GOT3 (cell line): ENCODE data around the gene BTK.

ENCODE experiments used
- DNase-seq: peaks from one replicate; lab custom pipeline; 2025; ENCODE audit warnings: mixed read lengths; lab: John Stamatoyannopoulos, UW

BTK gene

DNA sequence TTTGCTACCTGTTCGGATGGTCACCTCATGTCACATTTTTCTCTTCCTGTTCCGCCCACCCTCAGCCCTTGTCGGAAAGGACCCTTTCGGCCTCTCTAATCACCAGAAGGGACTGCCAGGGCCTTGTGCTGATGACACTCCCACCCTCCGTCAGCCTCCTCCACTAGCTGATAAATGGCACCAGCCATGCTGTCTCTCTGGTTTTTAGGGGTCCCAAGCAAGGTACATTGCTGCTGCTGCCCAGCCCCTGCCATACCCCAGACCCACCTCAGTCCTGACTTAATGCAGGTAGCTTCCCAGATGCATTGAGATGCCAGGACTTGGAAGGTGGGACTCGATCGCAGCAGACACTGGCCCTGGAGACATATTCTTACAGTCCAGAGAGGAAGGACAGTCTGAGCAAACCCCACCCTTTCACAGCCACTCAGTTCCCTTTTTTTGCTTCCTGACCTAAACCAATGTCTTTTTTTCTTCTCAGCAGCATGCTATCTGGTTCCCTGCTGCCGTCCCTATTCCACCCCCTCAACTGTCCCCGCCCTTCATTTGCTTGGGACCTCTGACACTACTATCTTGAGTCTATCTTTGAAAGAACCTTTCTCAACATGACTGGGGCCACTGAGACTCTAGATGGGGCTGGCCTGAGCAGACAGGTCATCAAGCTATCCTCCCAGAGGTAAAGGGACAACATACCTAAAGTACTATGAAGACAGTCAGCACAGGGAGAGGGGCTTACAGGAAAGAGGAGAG, at the start of gene BTK:
Gene BTK (minus strand): TSS at position 397 of the 747 bp plus-strand sequence. CDS start 10,907 bp downstream, outside the sequence.
- DNase-seq = no peak

DNA sequence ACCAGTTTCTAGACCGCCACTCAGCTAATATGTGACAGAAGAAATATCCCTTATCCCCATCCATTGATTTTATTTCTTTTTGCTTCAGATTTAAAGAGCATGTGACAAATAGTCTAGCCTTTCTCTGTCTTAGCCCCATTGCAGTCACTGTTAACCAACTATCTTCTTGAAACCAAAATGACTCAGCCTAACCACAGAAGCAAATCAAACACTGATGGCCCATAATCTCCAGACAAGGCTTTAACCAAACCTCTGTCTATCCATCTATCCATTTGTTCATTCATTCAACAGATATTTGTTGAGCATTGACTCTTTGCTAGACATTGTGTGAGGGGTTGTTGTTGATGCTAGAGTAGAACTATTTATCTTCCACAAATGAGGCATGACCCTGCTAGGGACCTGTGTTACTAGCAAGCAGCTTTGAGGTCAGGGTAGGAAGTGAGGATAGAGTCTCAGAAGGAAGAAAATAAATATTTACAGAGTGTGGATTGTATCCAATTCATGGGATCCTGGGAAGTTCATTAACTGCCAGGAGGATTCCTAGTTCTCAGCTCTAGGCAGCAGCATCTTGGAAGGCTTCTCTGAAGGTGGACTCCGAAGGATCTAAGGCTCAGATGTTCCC, 44.6 kb upstream of the BTK start:
- no peak for DNase-seq

- no peak for DNase-seq
Observed at GRCh38 chrX:101429934-101430333, 43.9 kb upstream of the BTK start.

- DNase-seq = no peak
Observed at GRCh38 chrX:101427954-101428353, 42.0 kb upstream of the BTK start.

- no peak for DNase-seq
Observed at GRCh38 chrX:101419489-101419888, 33.5 kb upstream of the BTK start.

DNA sequence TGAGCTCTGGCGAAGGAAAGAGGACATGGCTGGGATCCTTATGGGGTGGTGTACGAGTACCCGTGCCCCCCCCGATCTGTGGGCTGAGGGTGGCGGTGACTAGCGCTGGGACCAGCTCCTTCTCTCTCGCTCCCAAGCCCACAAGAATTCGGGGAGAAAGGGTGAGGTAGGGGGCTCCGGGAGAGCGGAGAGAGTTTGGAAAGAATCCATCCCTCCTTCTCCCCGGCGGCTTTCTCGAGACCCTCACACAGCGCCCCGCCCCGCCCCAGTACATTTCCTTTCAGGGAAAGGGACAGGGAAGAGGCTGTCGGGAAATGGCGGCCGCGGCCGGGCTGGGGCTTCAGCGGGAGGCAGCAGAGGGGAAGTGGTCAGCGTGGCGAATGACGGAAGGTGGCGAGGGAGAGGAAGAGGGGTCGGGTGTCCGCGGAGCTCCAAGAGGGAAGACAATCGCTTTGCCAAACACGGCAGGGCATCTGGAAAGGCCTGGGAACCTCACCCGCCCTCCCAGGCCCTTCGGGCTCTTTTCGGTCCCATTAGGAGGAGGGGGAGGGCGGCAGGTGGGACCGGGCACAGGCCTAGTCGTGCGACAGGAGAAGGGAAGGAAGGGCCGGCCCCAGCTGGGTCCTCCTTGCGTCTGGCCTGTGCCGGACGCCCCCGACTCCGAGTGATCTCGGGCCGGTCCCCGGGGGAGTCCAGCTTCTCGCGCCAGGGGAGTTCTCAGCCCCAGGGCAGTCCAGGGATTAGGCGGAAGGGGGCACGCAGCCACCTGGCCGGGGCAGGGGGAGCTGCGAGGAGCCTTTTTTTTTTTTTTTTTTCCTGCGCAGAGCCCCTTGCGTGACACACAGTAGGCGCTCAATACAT, 32.2 kb upstream of the BTK start:
- no peak for DNase-seq

GRCh38 chrX:101417190-101417589, 31.2 kb upstream of the BTK start:
- DNase-seq = no peak

GRCh38 chrX:101416691-101417090, 30.7 kb upstream of the BTK start:
- no peak for DNase-seq

GRCh38 chrX:101415180-101416145, 29.5 kb upstream of the BTK start:
- no peak for DNase-seq

GRCh38 chrX:101411984-101412383, 26.0 kb upstream of the BTK start:
- DNase-seq = no peak

- DNase-seq = no peak
Observed at GRCh38 chrX:101410461-101410860, 24.5 kb upstream of the BTK start.

DNA sequence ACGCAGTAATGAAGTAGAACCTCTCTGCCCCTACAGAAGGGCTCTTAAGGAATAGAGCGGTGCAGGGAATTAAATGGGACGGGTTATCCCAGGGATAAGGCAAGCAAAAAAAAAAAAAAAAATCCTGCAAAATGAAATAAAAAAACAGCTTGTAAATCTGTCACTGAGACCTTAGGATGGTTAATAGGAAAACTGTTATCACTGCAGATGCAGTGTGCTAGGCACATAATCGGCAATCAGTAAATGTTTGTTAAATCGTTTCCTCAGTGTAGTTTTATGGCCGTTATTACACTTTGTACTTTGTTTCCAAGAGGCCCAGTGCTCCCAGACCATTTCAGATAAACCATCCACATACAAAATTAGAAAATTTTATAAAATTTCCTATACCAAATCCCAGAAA, 23.1 kb upstream of the BTK start:
- no peak for DNase-seq

- no peak for DNase-seq
Observed at GRCh38 chrX:101408532-101408841, 22.5 kb upstream of the BTK start.

- peak; percentile 59 for DNase-seq
Observed at GRCh38 chrX:101407748-101408531, 21.9 kb upstream of the BTK start, which contains the start of the genes GLA and HNRNPH2. GLA (minus strand) TSS chrX:101407925; CDS start chrX:101407903, 22 bp downstream. HNRNPH2 (plus strand) TSS chrX:101408222; CDS start chrX:101411989, 3,767 bp downstream.

DNA sequence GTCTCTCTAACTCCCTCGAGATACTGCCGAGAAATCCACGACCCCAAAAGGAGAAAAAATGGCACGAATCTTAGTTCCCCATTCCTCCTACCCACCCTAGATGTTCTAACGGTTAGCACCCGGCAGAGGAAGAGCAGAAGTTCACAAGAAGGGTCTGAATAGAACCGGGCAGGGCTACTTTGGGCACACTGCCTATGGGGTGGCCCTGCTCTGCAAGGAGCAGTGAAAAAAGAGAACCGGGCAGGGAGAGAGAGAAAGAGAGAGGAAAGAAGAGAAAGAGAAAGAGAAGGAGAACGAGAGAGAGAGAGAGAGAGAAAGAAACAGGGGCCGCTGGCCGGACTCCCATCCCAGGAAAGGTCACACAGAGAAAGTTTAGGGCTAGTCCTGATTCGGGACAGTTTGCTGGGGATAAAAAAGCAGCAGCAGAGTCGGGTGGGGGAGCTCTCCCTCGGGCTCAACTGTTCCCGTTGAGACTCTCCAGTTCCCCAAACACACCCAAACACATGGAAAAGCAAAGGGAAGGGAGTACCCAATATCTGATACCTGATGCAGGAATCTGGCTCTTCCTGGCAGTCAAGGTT, 21.3 kb upstream of the BTK start:
- DNase-seq = no peak

GRCh38 chrX:101399825-101400224, 13.8 kb upstream of the BTK start:
- no peak for DNase-seq

GRCh38 chrX:101398694-101399093, 12.7 kb upstream of the BTK start:
- DNase-seq = no peak

GRCh38 chrX:101397779-101398178, 11.8 kb upstream of the BTK start:
- no peak for DNase-seq

GRCh38 chrX:101395789-101396188, 9.8 kb upstream of the BTK start:
- no peak for DNase-seq

GRCh38 chrX:101394372-101394771, 8.4 kb upstream of the BTK start:
- no peak for DNase-seq
